Measurements from ENCODE around the gene HHIPL2.
A peak's percentile ranks its signal among the peaks of the same experiment; 100 is the strongest.

HHIPL2 gene

GRCh38 chr1:222547944-222548671 is at the start of gene HHIPL2:
HHIPL2 (minus strand) TSS chr1:222548104; CDS start chr1:222548044, 60 bp downstream.
- Histone ChIP-seq H3K27ac (ENCODE audit: low read length) (no peak within 1 kb of the TSS), H3K4me3 (ENCODE audit: low read length in 2 of 2) (no peak within 1 kb of the TSS), H3K4me1 (ENCODE audit: control insufficient read depth, insufficient read depth, low read length) (no peaks in the 10 kb centered on the region), H3K27me3 (ENCODE audit: control insufficient read depth in 1 of 2, insufficient read depth in 2 of 2, low read length in 2 of 2) (peaks cover 5 to 6% of the 10 kb centered on the region in 2 donors), H3K36me3 (ENCODE audit: control insufficient read depth in 2 of 2, insufficient read depth in 2 of 2, low read length in 2 of 2) (no peaks in the 10 kb centered on the region), H3K9ac (ENCODE audit: low read length in 2 of 2) (no peak within 1 kb of the TSS), H3K9me3 (ENCODE audit: control insufficient read depth in 2 of 2, low read length in 2 of 2) (no peaks in the 10 kb centered on the region)

DNA sequence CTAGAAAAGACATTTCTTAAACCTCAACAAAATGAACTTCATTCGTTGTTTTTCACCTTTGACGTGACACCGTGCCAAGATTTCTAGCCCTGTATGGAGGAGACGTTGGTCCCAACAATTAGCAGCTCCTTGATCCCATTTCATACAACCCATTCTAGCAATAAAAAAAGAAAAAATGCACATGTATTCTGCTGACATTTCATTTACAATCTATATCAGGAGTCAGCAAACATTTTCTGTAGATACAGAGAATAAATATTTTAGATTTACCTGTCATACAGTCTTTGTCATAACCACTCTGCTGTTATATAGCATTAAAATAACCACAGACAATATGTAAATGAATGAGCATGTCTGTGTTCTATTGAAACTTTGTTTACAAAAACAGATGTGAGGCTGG is 48.8 kb upstream of the HHIPL2 start:
- H3K27me3 ChIP-seq (ENCODE audit: control insufficient read depth in 1 of 2, insufficient read depth in 2 of 2, low read length in 2 of 2), result no peaks in the 10 kb centered on the region
- no peak overlapping the region for H3K27ac ChIP-seq (ENCODE audit: low read length)
- no peak overlapping the region for H3K4me3 ChIP-seq (ENCODE audit: low read length in 2 of 2)
- H3K9me3 ChIP-seq (ENCODE audit: control insufficient read depth in 2 of 2, low read length in 2 of 2), result no peaks in the 10 kb centered on the region
- H3K9ac ChIP-seq (ENCODE audit: low read length in 2 of 2), result no peak overlapping the region
- H3K4me1 ChIP-seq (ENCODE audit: control insufficient read depth, insufficient read depth, low read length), result no peaks in the 10 kb centered on the region
- no peaks in the 10 kb centered on the region for H3K36me3 ChIP-seq (ENCODE audit: control insufficient read depth in 2 of 2, insufficient read depth in 2 of 2, low read length in 2 of 2)

- Histone ChIP-seq H3K4me3 (ENCODE audit: low read length in 2 of 2) (no peak overlapping the region), H3K9me3 (ENCODE audit: control insufficient read depth in 2 of 2, low read length in 2 of 2) (no peaks in the 10 kb centered on the region), H3K4me1 (ENCODE audit: control insufficient read depth, insufficient read depth, low read length) (no peaks in the 10 kb centered on the region), H3K27ac (ENCODE audit: low read length) (no peak overlapping the region), H3K27me3 (ENCODE audit: control insufficient read depth in 1 of 2, insufficient read depth in 2 of 2, low read length in 2 of 2) (no peaks in the 10 kb centered on the region), H3K36me3 (ENCODE audit: control insufficient read depth in 2 of 2, insufficient read depth in 2 of 2, low read length in 2 of 2) (no peaks in the 10 kb centered on the region), H3K9ac (ENCODE audit: low read length in 2 of 2) (no peak overlapping the region)
These were observed 46.9 kb upstream of the HHIPL2 start for GRCh38 chr1:222594789-222595188.

- H3K4me1 ChIP-seq (ENCODE audit: control insufficient read depth, insufficient read depth, low read length), result peaks cover 4% of the 10 kb centered on the region
- H3K9ac ChIP-seq (ENCODE audit: low read length in 2 of 2), result no peak overlapping the region
- H3K9me3 ChIP-seq (ENCODE audit: control insufficient read depth in 2 of 2, low read length in 2 of 2), result no peaks in the 10 kb centered on the region
- no peak overlapping the region for H3K4me3 ChIP-seq (ENCODE audit: low read length in 2 of 2)
- no peaks in the 10 kb centered on the region for H3K36me3 ChIP-seq (ENCODE audit: control insufficient read depth in 2 of 2, insufficient read depth in 2 of 2, low read length in 2 of 2)
- no peak overlapping the region for H3K27ac ChIP-seq (ENCODE audit: low read length)
- no peaks in the 10 kb centered on the region for H3K27me3 ChIP-seq (ENCODE audit: control insufficient read depth in 1 of 2, insufficient read depth in 2 of 2, low read length in 2 of 2)
These were observed 44.3 kb upstream of the HHIPL2 start for GRCh38 chr1:222592171-222592570.

GRCh38 chr1:222589462-222590302 is 41.8 kb upstream of the HHIPL2 start, which contains the start of gene TAF1A:
TAF1A (minus strand) TSS chr1:222589933.
- Histone ChIP-seq H3K4me1 (ENCODE audit: control insufficient read depth, insufficient read depth, low read length) (peaks cover 4% of the 10 kb centered on the region), H3K4me3 (ENCODE audit: low read length in 2 of 2) (peak within 1 kb of the TSS; percentile 87 to 88)

DNA sequence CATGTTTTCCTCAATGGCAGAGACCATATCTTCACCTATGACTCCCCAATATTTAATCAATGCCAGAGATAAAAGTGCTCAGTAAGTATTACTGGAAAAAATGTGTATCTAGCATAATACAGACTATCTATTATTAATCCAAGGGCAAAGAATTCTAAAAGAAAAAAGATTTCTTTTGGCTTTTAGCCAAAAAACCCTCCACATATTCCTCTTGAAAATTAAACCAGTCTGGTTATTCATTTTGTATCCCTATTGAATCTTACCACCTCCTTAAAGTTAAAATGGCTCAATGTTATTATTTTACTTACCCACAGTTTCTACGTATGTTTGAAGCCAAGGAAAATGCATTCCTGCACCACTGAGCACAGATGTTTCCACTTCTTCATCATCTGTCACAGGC is 40.2 kb upstream of the HHIPL2 start:
- no peak overlapping the region for H3K4me3 ChIP-seq (ENCODE audit: low read length in 2 of 2)
- no peak overlapping the region for H3K9ac ChIP-seq (ENCODE audit: low read length in 2 of 2)
- H3K27ac ChIP-seq (ENCODE audit: low read length), result no peak overlapping the region
- peaks cover 0 to 3% of the 10 kb centered on the region in 2 donors for H3K36me3 ChIP-seq (ENCODE audit: control insufficient read depth in 2 of 2, insufficient read depth in 2 of 2, low read length in 2 of 2)
- H3K9me3 ChIP-seq (ENCODE audit: control insufficient read depth in 2 of 2, low read length in 2 of 2), result no peaks in the 10 kb centered on the region
- H3K27me3 ChIP-seq (ENCODE audit: control insufficient read depth in 1 of 2, insufficient read depth in 2 of 2, low read length in 2 of 2), result no peaks in the 10 kb centered on the region
- H3K4me1 ChIP-seq (ENCODE audit: control insufficient read depth, insufficient read depth, low read length), result peaks cover 4% of the 10 kb centered on the region

More at GRCh38 chr1:222589462-222590302, 41.8 kb upstream of the HHIPL2 start, which contains the start of gene TAF1A:
- Histone ChIP-seq H3K36me3 (ENCODE audit: control insufficient read depth in 2 of 2, insufficient read depth in 2 of 2, low read length in 2 of 2) (peaks cover 0 to 3% of the 10 kb centered on the region in 2 donors), H3K27me3 (ENCODE audit: control insufficient read depth in 1 of 2, insufficient read depth in 2 of 2, low read length in 2 of 2) (no peaks in the 10 kb centered on the region), H3K9ac (ENCODE audit: low read length in 2 of 2) (peak within 1 kb of the TSS; percentile 80 to 82), H3K27ac (ENCODE audit: low read length) (peak within 1 kb of the TSS; percentile 69), H3K9me3 (ENCODE audit: control insufficient read depth in 2 of 2, low read length in 2 of 2) (no peaks in the 10 kb centered on the region)

- Histone ChIP-seq H3K9ac (ENCODE audit: low read length in 2 of 2) (no peak overlapping the region), H3K27me3 (ENCODE audit: control insufficient read depth in 1 of 2, insufficient read depth in 2 of 2, low read length in 2 of 2) (no peaks in the 10 kb centered on the region), H3K4me3 (ENCODE audit: low read length in 2 of 2) (no peak overlapping the region), H3K27ac (ENCODE audit: low read length) (no peak overlapping the region), H3K4me1 (ENCODE audit: control insufficient read depth, insufficient read depth, low read length) (peaks cover 4% of the 10 kb centered on the region), H3K9me3 (ENCODE audit: control insufficient read depth in 2 of 2, low read length in 2 of 2) (no peaks in the 10 kb centered on the region), H3K36me3 (ENCODE audit: control insufficient read depth in 2 of 2, insufficient read depth in 2 of 2, low read length in 2 of 2) (peaks cover 0 to 14% of the 10 kb centered on the region in 2 donors)
These were observed 38.9 kb upstream of the HHIPL2 start for GRCh38 chr1:222586842-222587241.

DNA sequence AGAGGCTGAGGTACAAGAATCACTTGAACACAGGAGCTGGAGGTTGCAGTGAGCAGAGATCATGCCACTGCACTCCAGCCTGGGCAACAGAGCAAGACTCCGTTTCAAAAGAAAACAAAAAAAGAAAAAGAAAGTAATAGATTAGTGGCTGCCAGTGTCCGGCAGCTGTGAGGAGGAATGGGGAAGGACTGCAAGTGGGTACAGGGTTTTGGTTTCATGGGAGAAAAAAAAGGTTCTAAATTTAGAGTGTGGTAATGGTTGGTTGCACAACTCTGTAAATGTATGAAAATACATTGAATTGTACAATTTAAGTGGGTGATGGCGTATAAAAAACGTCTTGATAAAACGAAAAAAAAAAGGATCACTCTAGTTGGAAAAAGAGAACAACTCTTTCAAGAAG is 35.2 kb upstream of the HHIPL2 start:
- H3K9me3 ChIP-seq (ENCODE audit: control insufficient read depth in 2 of 2, low read length in 2 of 2), result no peaks in the 10 kb centered on the region
- H3K4me1 ChIP-seq (ENCODE audit: control insufficient read depth, insufficient read depth, low read length), result no peaks in the 10 kb centered on the region
- no peak overlapping the region for H3K27ac ChIP-seq (ENCODE audit: low read length)
- no peaks in the 10 kb centered on the region for H3K27me3 ChIP-seq (ENCODE audit: control insufficient read depth in 1 of 2, insufficient read depth in 2 of 2, low read length in 2 of 2)
- H3K9ac ChIP-seq (ENCODE audit: low read length in 2 of 2), result no peak overlapping the region
- no peak overlapping the region for H3K4me3 ChIP-seq (ENCODE audit: low read length in 2 of 2)
- peaks cover 0 to 14% of the 10 kb centered on the region in 2 donors for H3K36me3 ChIP-seq (ENCODE audit: control insufficient read depth in 2 of 2, insufficient read depth in 2 of 2, low read length in 2 of 2)

DNA sequence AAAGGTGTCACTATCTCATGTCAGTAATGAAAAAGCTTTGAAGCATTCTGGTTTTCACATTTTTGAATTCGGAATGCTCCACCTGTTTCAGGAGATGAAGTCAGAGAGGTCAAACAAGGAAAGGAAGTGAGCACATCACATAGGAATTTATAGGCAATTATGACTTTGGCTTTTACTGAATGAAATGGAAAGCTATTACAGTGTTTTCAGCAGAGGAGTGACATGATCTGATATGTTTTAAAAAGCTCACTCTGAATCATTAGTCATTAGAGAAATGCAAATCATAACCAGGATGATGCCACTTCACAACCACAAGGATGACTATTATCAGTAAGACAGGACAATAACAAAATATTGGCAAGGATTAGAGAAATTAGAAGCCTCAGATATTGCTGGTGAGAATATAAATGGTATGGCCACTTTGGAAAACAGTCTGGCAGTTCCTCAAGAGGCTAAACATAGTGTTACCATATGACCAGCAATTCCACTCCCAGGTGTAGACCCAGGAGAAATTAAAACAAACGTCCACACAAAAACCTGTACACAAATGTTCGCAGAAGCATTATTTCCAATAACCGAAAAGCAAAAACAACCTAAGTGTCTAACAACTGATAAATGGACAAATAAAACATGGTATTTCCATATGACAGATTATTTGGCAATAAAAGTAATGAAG is 34.3 kb upstream of the HHIPL2 start:
- Histone ChIP-seq H3K27ac (ENCODE audit: low read length) (no peak overlapping the region), H3K9me3 (ENCODE audit: control insufficient read depth in 2 of 2, low read length in 2 of 2) (no peaks in the 10 kb centered on the region), H3K27me3 (ENCODE audit: control insufficient read depth in 1 of 2, insufficient read depth in 2 of 2, low read length in 2 of 2) (no peaks in the 10 kb centered on the region), H3K4me1 (ENCODE audit: control insufficient read depth, insufficient read depth, low read length) (no peaks in the 10 kb centered on the region), H3K4me3 (ENCODE audit: low read length in 2 of 2) (no peak overlapping the region), H3K9ac (ENCODE audit: low read length in 2 of 2) (no peak overlapping the region), H3K36me3 (ENCODE audit: control insufficient read depth in 2 of 2, insufficient read depth in 2 of 2, low read length in 2 of 2) (peaks cover 0 to 14% of the 10 kb centered on the region in 2 donors)

DNA sequence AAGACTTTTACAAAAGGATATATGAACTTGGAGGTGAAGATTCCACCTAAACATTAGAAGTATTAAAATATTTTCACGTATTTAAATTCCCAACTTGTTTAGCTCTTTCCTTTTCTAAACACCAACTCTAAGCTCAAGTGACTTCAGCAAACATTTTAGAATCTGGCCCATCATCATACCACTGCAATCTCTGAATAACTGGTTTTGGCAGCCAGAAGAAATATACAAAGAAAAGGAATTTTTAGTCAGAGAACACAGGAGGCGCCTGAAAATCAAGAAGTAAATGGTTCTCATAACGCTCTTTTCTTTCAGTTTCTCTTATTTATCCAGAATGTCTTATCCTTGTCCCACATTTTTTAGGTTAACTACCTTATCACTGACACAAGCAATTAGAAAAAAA is 31.4 kb upstream of the HHIPL2 start:
- Histone ChIP-seq H3K27ac (ENCODE audit: low read length) (no peak overlapping the region), H3K9ac (ENCODE audit: low read length in 2 of 2) (no peak overlapping the region), H3K9me3 (ENCODE audit: control insufficient read depth in 2 of 2, low read length in 2 of 2) (no peaks in the 10 kb centered on the region), H3K4me3 (ENCODE audit: low read length in 2 of 2) (no peak overlapping the region), H3K27me3 (ENCODE audit: control insufficient read depth in 1 of 2, insufficient read depth in 2 of 2, low read length in 2 of 2) (no peaks in the 10 kb centered on the region), H3K36me3 (ENCODE audit: control insufficient read depth in 2 of 2, insufficient read depth in 2 of 2, low read length in 2 of 2) (peaks cover 2 to 22% of the 10 kb centered on the region in 2 donors), H3K4me1 (ENCODE audit: control insufficient read depth, insufficient read depth, low read length) (no peaks in the 10 kb centered on the region)

All from stomach smooth muscle (tissue), 2 donors.